Ishikawa (cell line): Measurements from ENCODE around the gene ALKBH3.

ENCODE experiments used
- CEBPB ChIP-seq: IDR thresholded peaks from 2 replicates; pipeline ENCODE4 v1.6.1; 2012
- CREB1 ChIP-seq: IDR thresholded peaks from 2 replicates; pipeline ENCODE4 v1.6.1; 2012; ENCODE audit warnings: low read depth
- EGR1 ChIP-seq: IDR thresholded peaks from 2 replicates; pipeline ENCODE4 v1.6.1; 2012
- EP300 ChIP-seq: IDR thresholded peaks from 2 replicates; pipeline ENCODE4 v1.6.1; 2012; ENCODE audit warnings: borderline replicate concordance
- FOXM1 ChIP-seq: IDR thresholded peaks from 2 replicates; pipeline ENCODE4 v1.6.1; 2012; ENCODE audit warnings: low read depth, borderline replicate concordance
- NFIC ChIP-seq: IDR thresholded peaks from 2 replicates; pipeline ENCODE4 v1.6.1; 2012
- RAD21 ChIP-seq: IDR thresholded peaks from 2 replicates; pipeline ENCODE4 v1.6.1; 2012; ENCODE audit warnings: low read depth
- REST ChIP-seq: IDR thresholded peaks from 2 replicates; pipeline ENCODE4 v1.6.1; 2012; ENCODE audit warnings: low read depth, mild to moderate bottlenecking
- TAF1 ChIP-seq: IDR thresholded peaks from 2 replicates; pipeline ENCODE4 v1.6.1; 2012; ENCODE audit warnings: low read depth, mild to moderate bottlenecking
- TCF12 ChIP-seq: IDR thresholded peaks from 2 replicates; pipeline ENCODE4 v1.6.1; 2012; ENCODE audit warnings: low read depth
- TEAD4 ChIP-seq: IDR thresholded peaks from 2 replicates; pipeline ENCODE4 v1.6.1; 2012
- USF1 ChIP-seq: IDR thresholded peaks from 2 replicates; pipeline ENCODE4 v1.6.1; 2012
- YY1 ChIP-seq: IDR thresholded peaks from 2 replicates; pipeline ENCODE4 v1.6.1; 2012; ENCODE audit warnings: low read depth
- ZBTB7A ChIP-seq: IDR thresholded peaks from 2 replicates; pipeline ENCODE4 v1.6.1; 2012; ENCODE audit warnings: low read depth
- TF ChIP-seq, protein P1 (sequence below): IDR thresholded peaks from 2 replicates; pipeline ENCODE4 v1.6.1; 2012

Gene ALKBH3

DNA sequence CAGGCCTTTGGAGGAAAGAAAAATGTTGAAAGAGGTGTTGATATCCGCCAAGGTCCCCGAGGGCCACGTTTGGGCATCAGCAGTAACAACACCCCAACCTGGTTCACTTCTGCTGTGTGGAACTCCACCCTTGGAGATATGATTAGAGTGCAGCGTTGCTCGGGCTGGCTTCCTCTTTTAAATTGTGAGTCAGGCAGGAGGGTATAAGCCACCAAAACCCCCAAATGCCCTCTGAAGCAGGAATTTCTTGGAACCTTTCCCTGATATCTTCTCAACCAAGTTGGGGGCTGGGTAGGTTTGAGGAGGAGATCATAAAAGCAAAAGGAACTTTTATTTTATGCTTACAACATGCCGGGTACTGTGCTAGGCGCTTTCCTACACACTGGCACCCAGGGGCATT is 55.4 kb downstream of the ALKBH3 start:
- TF ChIP-seq FOXM1 = no peak
- TF ChIP-seq TAF1 = no peak
- TF ChIP-seq ZBTB7A = no peak
- no peak for TF ChIP-seq CREB1
- no peak for TF ChIP-seq TCF12
- TF ChIP-seq REST = no peak
- no peak for TF ChIP-seq EGR1
- no peak for TF ChIP-seq NFIC
- no peak for TF ChIP-seq EP300
- no peak for TF ChIP-seq YY1
- no peak for TF ChIP-seq USF1
- TF ChIP-seq TEAD4 = no peak

- no peak for TF ChIP-seq TCF12
- TF ChIP-seq REST = no peak
- TF ChIP-seq YY1 = no peak
- TF ChIP-seq NFIC = no peak
- TF ChIP-seq FOXM1 = no peak
- TF ChIP-seq TEAD4 = peak; percentile 45; the same call in 1 of the 2 replicates
- no peak for TF ChIP-seq EP300
These were observed 57.1 kb downstream of the ALKBH3 start for GRCh38 chr11:43937434-43938411.

GRCh38 chr11:43941257-43941994 is 60.8 kb downstream of the ALKBH3 start:
- TF ChIP-seq REST = no peak
- no peak for TF ChIP-seq YY1
- no peak for TF ChIP-seq ZBTB7A
- TF ChIP-seq EGR1 = no peak
- no peak for TF ChIP-seq CREB1
- no peak for TF ChIP-seq TEAD4
- no peak for TF ChIP-seq TAF1
- no peak for TF ChIP-seq FOXM1
- TF ChIP-seq, protein P1, sequence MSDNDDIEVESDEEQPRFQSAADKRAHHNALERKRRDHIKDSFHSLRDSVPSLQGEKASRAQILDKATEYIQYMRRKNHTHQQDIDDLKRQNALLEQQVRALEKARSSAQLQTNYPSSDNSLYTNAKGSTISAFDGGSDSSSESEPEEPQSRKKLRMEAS = no peak
- TF ChIP-seq CEBPB = no peak
- no peak for TF ChIP-seq EP300
- no peak for TF ChIP-seq TCF12
- TF ChIP-seq NFIC = no peak
- TF ChIP-seq RAD21 = no peak
- no peak for TF ChIP-seq USF1
